ENCODE results near the gene TBCD.

GRCh38 chr17:82854226-82854625 is 102.4 kb downstream of the TBCD start:
- TF ChIP-seq MED1 (CRISPR knock-in tag; IDR thresholded peaks at IDR 0.05; ENCODE audit: borderline replicate concordance) = no peak
- no peak for TF ChIP-seq SAFB2 (IDR thresholded peaks at IDR 0.05; ENCODE audit: borderline replicate concordance, low read depth, low read length, severe bottlenecking)
- TF ChIP-seq MXD1 (CRISPR knock-in tag; IDR thresholded peaks at IDR 0.05; ENCODE audit: borderline replicate concordance, poor library complexity, severe bottlenecking) = no peak
- TF ChIP-seq ZNF282 (CRISPR knock-in tag; IDR thresholded peaks at IDR 0.05) = no peak
- TF ChIP-seq EZH2 (IDR thresholded peaks at IDR 0.05; ENCODE audit: borderline replicate concordance, low read depth, low read length) = no peak
- TF ChIP-seq MNT (conservative IDR thresholded peaks at IDR 0.05) = no peak
- no peak for TF ChIP-seq PCBP1 (IDR thresholded peaks at IDR 0.05; ENCODE audit: low read depth, low read length, poor library complexity, severe bottlenecking)
